SHP77 (cell line): ENCODE results near the gene TMSB10.
"Not testable (repeated sequence)": the region's sequence is repeated elsewhere in the genome, so short reads cannot be mapped to it uniquely, and the experiment has no call there.

Experiments used
- DNase-seq, 2 experiments: peaks; one replicate each; lab custom pipeline; 2025; lab: John Stamatoyannopoulos, UW

TMSB10 gene

GRCh38 chr2:84939426-84940087 is 34.1 kb downstream of the TMSB10 start:
- DNase-seq: no peak

GRCh38 chr2:84940088-84940470 is 34.6 kb downstream of the TMSB10 start:
- no peak for DNase-seq

GRCh38 chr2:84940831-84941412 is 35.5 kb downstream of the TMSB10 start:
- no peak for DNase-seq

- no peak for DNase-seq
Measured at GRCh38 chr2:84942166-84942565, 36.7 kb downstream of the TMSB10 start.

- DNase-seq: no peak
Measured at GRCh38 chr2:84942964-84943421, 37.5 kb downstream of the TMSB10 start.

GRCh38 chr2:84944295-84944909 is 38.9 kb downstream of the TMSB10 start:
- no peak for DNase-seq

- not testable (repeated sequence) for DNase-seq
Measured at GRCh38 chr2:84945838-84946203, 40.4 kb downstream of the TMSB10 start.

- no peak for DNase-seq
Measured at GRCh38 chr2:84946204-84947009, 41.0 kb downstream of the TMSB10 start.

- DNase-seq: no peak
Measured at GRCh38 chr2:84947010-84947593, 41.6 kb downstream of the TMSB10 start.

- no peak for DNase-seq
Measured at GRCh38 chr2:84953535-84953934, 48.1 kb downstream of the TMSB10 start.

GRCh38 chr2:84954329-84954728 is 48.9 kb downstream of the TMSB10 start:
- no peak for DNase-seq
